HG02678 (cell line): ENCODE results near the gene SLC15A4.

ENCODE experiments used
- ATAC-seq: cut with Tn5 transposase; IDR thresholded peaks from one replicate; pipeline ENCODE4 v1.9.1; 2021; ENCODE audit warnings: mild to moderate bottlenecking, moderate library complexity; ENCODE audit not compliant: unreplicated experiment

The SLC15A4 gene

DNA sequence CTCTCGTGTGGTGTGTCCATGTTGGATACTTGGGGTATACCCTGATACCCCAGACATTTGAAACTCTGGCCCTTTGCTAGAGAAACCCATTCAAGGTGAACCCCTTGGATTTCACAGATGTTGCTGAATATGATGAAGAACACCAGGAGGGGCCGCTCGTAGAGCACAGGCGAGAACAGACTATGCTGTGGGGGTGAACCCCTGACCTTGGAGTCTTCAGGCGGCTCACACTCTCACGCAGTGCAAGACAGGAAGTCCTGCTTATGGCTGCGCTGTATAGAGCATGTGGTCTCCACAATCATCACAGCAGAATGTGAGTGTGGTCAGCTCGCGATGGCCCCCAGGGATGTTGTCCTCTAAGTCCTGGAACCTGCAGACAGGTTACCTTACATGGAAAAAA is 60.4 kb downstream of the SLC15A4 start:
- ATAC-seq = no peak

DNA sequence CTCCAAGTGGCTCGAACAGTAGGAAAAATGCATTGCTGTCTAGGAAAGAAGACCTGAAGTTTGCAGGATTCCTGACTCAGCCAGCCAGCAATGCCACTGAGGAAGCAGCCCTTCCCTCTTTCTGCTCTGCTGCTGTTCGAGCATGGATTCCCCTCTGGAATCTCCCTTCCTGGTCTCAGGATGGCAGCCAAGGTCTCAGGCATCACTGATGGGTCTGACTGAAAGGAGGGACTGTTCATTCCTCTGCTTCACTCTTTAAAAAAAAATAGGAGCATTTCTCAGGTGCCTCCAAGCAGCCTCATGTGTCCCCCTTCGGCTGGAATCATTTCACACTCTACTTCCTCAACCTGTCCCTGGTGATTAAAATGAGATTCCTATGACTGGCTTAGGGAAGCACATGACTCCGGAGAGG is 62.4 kb downstream of the SLC15A4 start:
- no peak for ATAC-seq

DNA sequence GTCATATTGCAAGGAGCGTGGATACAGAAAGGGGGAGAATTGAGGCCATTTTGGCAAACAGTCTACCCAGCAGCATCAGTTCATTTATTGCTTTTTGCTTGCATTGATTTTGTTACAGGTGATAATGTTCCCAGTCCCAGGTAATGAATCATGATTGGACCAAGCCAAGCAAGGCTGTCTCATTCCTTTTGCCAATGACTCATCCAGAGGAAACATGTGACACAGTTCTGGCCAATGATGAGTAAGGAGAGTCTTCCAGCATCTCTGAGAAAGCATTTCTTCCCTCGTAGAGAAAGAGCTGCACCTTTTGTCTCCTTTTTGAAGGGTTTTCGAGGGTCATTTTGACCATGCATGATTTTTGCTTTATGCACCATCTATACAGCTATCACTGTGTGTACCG is 68.2 kb downstream of the SLC15A4 start:
- no peak for ATAC-seq

DNA sequence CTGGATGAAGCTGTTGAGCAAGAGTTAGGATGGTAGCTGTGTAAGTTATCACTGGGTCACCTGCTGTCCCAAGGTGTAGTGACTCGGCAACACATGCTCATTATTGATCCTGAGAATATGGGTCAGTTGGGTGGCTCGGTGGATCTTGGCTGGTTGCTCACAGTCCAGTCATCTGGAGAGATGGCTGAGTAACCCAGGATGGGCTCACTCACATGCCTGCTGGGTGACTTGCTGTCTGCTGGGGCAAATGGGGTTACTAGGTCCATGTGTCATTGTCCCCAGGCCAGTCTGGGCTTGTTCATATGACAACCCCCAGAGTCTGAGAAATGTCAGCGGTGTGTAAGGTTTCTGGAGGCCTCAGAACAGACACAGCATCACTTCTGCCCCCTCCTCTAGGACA is 69.5 kb downstream of the SLC15A4 start:
- no peak for ATAC-seq

- ATAC-seq = no peak
Observed at GRCh38 chr12:128753438-128753837, 70.3 kb downstream of the SLC15A4 start.

- ATAC-seq = no peak
Observed at GRCh38 chr12:128752386-128752785, 71.4 kb downstream of the SLC15A4 start.

GRCh38 chr12:128747441-128747840 is 76.3 kb downstream of the SLC15A4 start:
- ATAC-seq = no peak

DNA sequence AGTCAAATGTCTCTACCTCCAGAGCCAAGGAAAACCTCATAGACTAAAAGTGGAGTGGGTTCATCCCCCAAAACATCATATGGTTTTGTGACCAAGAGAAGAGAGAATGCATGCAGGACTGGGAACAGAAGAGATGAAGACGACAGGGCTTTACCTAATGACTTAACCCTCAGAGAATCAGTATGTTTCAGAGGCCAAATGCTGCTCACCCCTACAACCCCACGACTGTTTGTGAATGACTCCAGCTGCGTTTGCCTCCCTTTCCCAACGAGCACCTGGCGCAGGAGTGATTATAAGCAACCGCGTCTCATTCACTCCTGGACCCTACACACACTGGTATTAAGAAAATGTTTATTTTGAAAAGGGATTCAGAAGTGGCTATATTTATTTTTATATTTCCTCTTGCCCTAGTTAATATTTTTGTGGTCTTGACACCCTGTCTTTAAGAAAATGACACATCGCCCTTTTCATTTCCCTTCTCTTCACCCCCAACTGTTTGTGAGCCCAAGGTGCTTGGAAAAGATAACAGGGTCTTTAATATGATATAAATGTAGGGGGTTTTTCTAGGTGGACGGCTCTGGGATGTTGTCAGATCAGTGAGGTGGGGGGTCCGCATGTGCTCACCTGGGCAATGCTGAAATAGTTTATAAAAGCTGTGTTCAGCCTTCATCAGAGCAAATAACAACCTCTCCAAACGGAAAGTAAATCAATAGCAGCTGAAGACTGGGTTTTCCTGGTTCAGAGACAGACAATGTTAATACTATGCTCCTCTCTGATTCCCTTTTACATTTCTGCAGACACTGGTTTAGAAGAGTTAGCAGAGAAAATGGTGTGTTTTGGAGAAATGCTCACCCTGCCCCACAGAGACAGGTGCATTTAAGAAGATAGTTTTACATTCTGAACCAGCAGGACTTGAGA is 77.7 kb downstream of the SLC15A4 start:
- no peak for ATAC-seq

DNA sequence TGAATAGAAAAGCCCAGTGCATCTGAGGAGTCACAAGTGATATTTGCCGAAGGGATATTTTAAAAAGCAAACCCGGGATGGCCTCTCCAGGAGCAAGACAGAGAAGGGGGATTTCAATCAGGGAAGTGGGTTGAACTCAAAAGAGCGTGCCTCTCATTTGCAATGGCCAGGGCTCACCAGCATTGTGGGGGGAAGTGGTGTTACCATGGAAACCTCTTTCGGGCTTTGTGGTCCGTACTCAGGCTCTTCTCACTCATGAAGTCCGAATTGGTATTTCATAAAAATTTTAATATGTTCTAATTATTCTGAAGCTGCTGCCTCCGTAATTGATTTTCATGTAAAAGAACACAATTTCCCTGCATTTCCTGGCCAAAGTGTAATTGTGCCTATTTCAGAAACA is 79.8 kb downstream of the SLC15A4 start:
- ATAC-seq = no peak
